Activated T-helper 1 cell treated with anti-CD3 and anti-CD28 coated beads, Interleukin-12 subunit alpha, Interleukin-12 subunit beta, Interleukin-2, Interleukin-4 antibody, amounts not matched to agents 30 ng/mL and 10 ng/mL and 1 ng/mL, durations not matched to agents 14 hours and 24 hours and 36 hours (primary cell): ENCODE measurements around the gene CPEB2. TPM values are rescaled to one million over a fixed set of nuclear protein-coding genes. Genes with fewer than 3 reads are reported as not detected.

ENCODE experiments used
- DNase-seq: peaks from one replicate; pipeline ENCODE4 v3.0.0; 2021; ENCODE audit warnings: low spot score
- H3K27ac Mint-ChIP-seq: one replicate; pipeline ENCODE4 v1.8.0; 2021; ENCODE audit warnings: mild to moderate bottlenecking, mixed read lengths
- H3K27me3 Mint-ChIP-seq: one replicate; pipeline ENCODE4 v1.8.0; 2022; ENCODE audit warnings: mild to moderate bottlenecking, moderate library complexity, mixed read lengths; ENCODE audit not compliant: insufficient read depth
- H3K36me3 Mint-ChIP-seq: one replicate; pipeline ENCODE4 v1.8.0; 2021; ENCODE audit warnings: low read depth, mixed read lengths
- H3K4me1 Mint-ChIP-seq: one replicate; pipeline ENCODE4 v1.8.0; 2021; ENCODE audit warnings: low read depth, mixed read lengths
- H3K4me3 Mint-ChIP-seq: one replicate; pipeline ENCODE4 v1.8.0; 2021; ENCODE audit warnings: mild to moderate bottlenecking, moderate library complexity, mixed read lengths
- H3K9me3 Mint-ChIP-seq: one replicate; pipeline ENCODE4 v1.8.0; 2021; ENCODE audit warnings: mixed read lengths
- intact Hi-C: fragments of 100-400 bp; cut with micrococcal nuclease; formaldehyde crosslinking; loops from one replicate; pipeline ENCODE4 v1.15.1; 2024
- total RNA-seq: library from RNA; stranded (reverse); gene quantifications from 2 replicates; pipeline ENCODE4 v1.2.3, GENCODE V29; 2022

The CPEB2 gene
- 16.5 and 17.2 TPM in 2 replicates for total RNA-seq

- Mint-ChIP-seq H3K4me1 (peaks cover 20% of the 10 kb centered on the region), H3K27ac (peak within 1 kb of the TSS; percentile 93), H3K27me3 (no peaks in the 10 kb centered on the region), H3K4me3 (peak within 1 kb of the TSS; percentile 92), H3K36me3 (peaks cover 9% of the 10 kb centered on the region), H3K9me3 (no peaks in the 10 kb centered on the region)
- intact Hi-C loops, result loop anchor here (1.0 to 5.0 kb wide), 16 partner anchors 8 to 1375 kb away; partner anchors contain the start of genes BOD1L1, FAM200B, FBXL5 and TAPT1
- DNase-seq, result peak; percentile 88
These were observed at the start of gene CPEB2 for GRCh38 chr4:15001869-15002658. Gene CPEB2 (plus strand): TSS chr4:15002481. CDS start chr4:15002674, 193 bp downstream.

- Mint-ChIP-seq H3K4me1 (no peaks in the 10 kb centered on the region), H3K27ac (no peak overlapping the region), H3K4me3 (no peak overlapping the region), H3K9me3 (no peaks in the 10 kb centered on the region), H3K36me3 (no peaks in the 10 kb centered on the region), H3K27me3 (peaks cover 4% of the 10 kb centered on the region)
- intact Hi-C loops, result no loop called here
- DNase-seq, result no peak
These were observed 43.8 kb upstream of the CPEB2 start for GRCh38 chr4:14958436-14958835.

- Mint-ChIP-seq H3K36me3 (no peaks in the 10 kb centered on the region), H3K27ac (no peak overlapping the region), H3K9me3 (no peaks in the 10 kb centered on the region), H3K4me1 (no peaks in the 10 kb centered on the region), H3K4me3 (no peak overlapping the region), H3K27me3 (no peaks in the 10 kb centered on the region)
- intact Hi-C loops, result no loop called here
- DNase-seq, result no peak
These were observed 41.0 kb upstream of the CPEB2 start for GRCh38 chr4:14961292-14961691.

- no peak overlapping the region for H3K4me3 Mint-ChIP-seq
- H3K27ac Mint-ChIP-seq, result no peak overlapping the region
- H3K9me3 Mint-ChIP-seq, result no peaks in the 10 kb centered on the region
- no peak for DNase-seq
- H3K27me3 Mint-ChIP-seq, result peaks cover 6% of the 10 kb centered on the region
- no peaks in the 10 kb centered on the region for H3K4me1 Mint-ChIP-seq
- no peaks in the 10 kb centered on the region for H3K36me3 Mint-ChIP-seq
- intact Hi-C loops, result no loop called here
These were observed 37.2 kb upstream of the CPEB2 start for GRCh38 chr4:14965071-14965470.

- no peak overlapping the region for H3K27ac Mint-ChIP-seq
- H3K36me3 Mint-ChIP-seq, result no peaks in the 10 kb centered on the region
- peaks cover 4% of the 10 kb centered on the region for H3K9me3 Mint-ChIP-seq
- H3K4me1 Mint-ChIP-seq, result no peaks in the 10 kb centered on the region
- no peak overlapping the region for H3K4me3 Mint-ChIP-seq
- intact Hi-C loops, result no loop called here
- H3K27me3 Mint-ChIP-seq, result peaks cover 23% of the 10 kb centered on the region
- DNase-seq, result no peak
These were observed 34.3 kb upstream of the CPEB2 start for GRCh38 chr4:14967982-14968381.

GRCh38 chr4:14977830-14978229 lies 24.5 kb upstream of the CPEB2 start:
- Mint-ChIP-seq H3K9me3 (peaks cover 6% of the 10 kb centered on the region), H3K4me3 (no peak overlapping the region), H3K4me1 (no peaks in the 10 kb centered on the region), H3K27ac (no peak overlapping the region), H3K36me3 (no peaks in the 10 kb centered on the region), H3K27me3 (peaks cover 7% of the 10 kb centered on the region)
- no peak for DNase-seq
- intact Hi-C loops, result no loop called here

- H3K4me3 Mint-ChIP-seq, result no peak overlapping the region
- no peaks in the 10 kb centered on the region for H3K9me3 Mint-ChIP-seq
- H3K4me1 Mint-ChIP-seq, result no peaks in the 10 kb centered on the region
- H3K36me3 Mint-ChIP-seq, result no peaks in the 10 kb centered on the region
- H3K27ac Mint-ChIP-seq, result no peak overlapping the region
- intact Hi-C loops, result no loop called here
- H3K27me3 Mint-ChIP-seq, result peaks cover 10% of the 10 kb centered on the region
- no peak for DNase-seq
These were observed 17.8 kb upstream of the CPEB2 start for GRCh38 chr4:14984448-14984847.

- H3K36me3 Mint-ChIP-seq, result no peaks in the 10 kb centered on the region
- no peak overlapping the region for H3K4me3 Mint-ChIP-seq
- intact Hi-C loops, result no loop called here
- no peaks in the 10 kb centered on the region for H3K4me1 Mint-ChIP-seq
- DNase-seq, result no peak
- no peaks in the 10 kb centered on the region for H3K9me3 Mint-ChIP-seq
- H3K27ac Mint-ChIP-seq, result no peak overlapping the region
- peaks cover 13% of the 10 kb centered on the region for H3K27me3 Mint-ChIP-seq
These were observed 17.1 kb upstream of the CPEB2 start for GRCh38 chr4:14985161-14985560.

GRCh38 chr4:14985843-14986242 lies 16.4 kb upstream of the CPEB2 start:
- Mint-ChIP-seq H3K27me3 (peaks cover 13% of the 10 kb centered on the region), H3K9me3 (no peaks in the 10 kb centered on the region), H3K36me3 (no peaks in the 10 kb centered on the region), H3K4me1 (no peaks in the 10 kb centered on the region), H3K4me3 (no peak overlapping the region), H3K27ac (no peak overlapping the region)
- DNase-seq, result no peak
- intact Hi-C loops, result no loop called here

- H3K4me3 Mint-ChIP-seq, result no peak overlapping the region
- intact Hi-C loops, result no loop called here
- no peaks in the 10 kb centered on the region for H3K36me3 Mint-ChIP-seq
- no peaks in the 10 kb centered on the region for H3K4me1 Mint-ChIP-seq
- H3K9me3 Mint-ChIP-seq, result no peaks in the 10 kb centered on the region
- no peak overlapping the region for H3K27ac Mint-ChIP-seq
- no peak for DNase-seq
- peaks cover 17% of the 10 kb centered on the region for H3K27me3 Mint-ChIP-seq
These were observed 15.2 kb upstream of the CPEB2 start for GRCh38 chr4:14987054-14987453.

GRCh38 chr4:14990484-14990883 lies 11.8 kb upstream of the CPEB2 start:
- DNase-seq, result no peak
- H3K36me3 Mint-ChIP-seq, result no peaks in the 10 kb centered on the region
- H3K4me1 Mint-ChIP-seq, result peaks cover 7% of the 10 kb centered on the region
- intact Hi-C loops, result no loop called here
- no peaks in the 10 kb centered on the region for H3K9me3 Mint-ChIP-seq
- H3K27ac Mint-ChIP-seq, result no peak overlapping the region
- H3K27me3 Mint-ChIP-seq, result peaks cover 20% of the 10 kb centered on the region
- H3K4me3 Mint-ChIP-seq, result no peak overlapping the region

- Mint-ChIP-seq H3K4me3 (no peak overlapping the region), H3K36me3 (peaks cover 2% of the 10 kb centered on the region), H3K27me3 (peaks cover 10% of the 10 kb centered on the region), H3K9me3 (no peaks in the 10 kb centered on the region), H3K4me1 (peaks cover 7% of the 10 kb centered on the region), H3K27ac (no peak overlapping the region)
- no peak for DNase-seq
- intact Hi-C loops, result loop anchor here (1.0 kb wide), 1 partner anchor 8 kb away; the partner anchor contains the start of gene CPEB2
These were observed 8.0 kb upstream of the CPEB2 start for GRCh38 chr4:14994242-14994641.

GRCh38 chr4:15001248-15001868 lies 923 bp upstream of the CPEB2 start:
- no peak for DNase-seq
- Mint-ChIP-seq H3K36me3 (peaks cover 8% of the 10 kb centered on the region), H3K4me1 (peaks cover 13% of the 10 kb centered on the region), H3K4me3 (peak overlapping the region; percentile 92), H3K9me3 (no peaks in the 10 kb centered on the region), H3K27me3 (no peaks in the 10 kb centered on the region), H3K27ac (peak overlapping the region; percentile 90)
- intact Hi-C loops, result loop anchor here (1.0 to 5.0 kb wide), 6 partner anchors 124 to 1226 kb away; partner anchors contain the start of gene TAPT1
